HUES64 (cell line): ENCODE data around the gene AOC2.
"Not testable (repeated sequence)": the region's sequence is repeated elsewhere in the genome, so short reads cannot be mapped to it uniquely, and the experiment has no call there.

Source experiments
- H3K27ac ChIP-seq: 2 replicates; pipeline ENCODE4 v1.7.0; 2013; ENCODE audit warnings: low read depth, low read length, inconsistent platforms
- H3K27me3 ChIP-seq: 2 replicates; pipeline ENCODE4 v1.6.1; 2013; ENCODE audit warnings: mild to moderate bottlenecking, low read length; ENCODE audit not compliant: insufficient read depth
- H3K36me3 ChIP-seq: 2 replicates; pipeline ENCODE4 v1.6.1; 2013; ENCODE audit warnings: mild to moderate bottlenecking, low read length; ENCODE audit not compliant: insufficient read depth
- H3K4me1 ChIP-seq: 2 replicates; pipeline ENCODE4 v1.6.1; 2013; ENCODE audit warnings: mild to moderate bottlenecking, low read length, moderate library complexity; ENCODE audit not compliant: insufficient read depth
- H3K4me3 ChIP-seq: 2 replicates; pipeline ENCODE4 v1.5.1; 2013; ENCODE audit warnings: mild to moderate bottlenecking, low read length, moderate library complexity
- H3K9ac ChIP-seq: 2 replicates; pipeline ENCODE4 v1.6.1; 2013; ENCODE audit warnings: mild to moderate bottlenecking, low read depth, low read length
- H3K9me3 ChIP-seq: 2 replicates; pipeline ENCODE4 v1.6.1; 2013; ENCODE audit warnings: low read depth, low read length; ENCODE audit not compliant: insufficient read depth
- WGBS: fragments of 150-250, 120-280 bp; methylation state at CpG from one replicate; pipeline ENCODE4 v1.1.7; 2013; ENCODE audit warnings: missing lambda C conversion rate; 5-methylcytosine and 5-hydroxymethylcytosine counted together

The AOC2 gene

DNA sequence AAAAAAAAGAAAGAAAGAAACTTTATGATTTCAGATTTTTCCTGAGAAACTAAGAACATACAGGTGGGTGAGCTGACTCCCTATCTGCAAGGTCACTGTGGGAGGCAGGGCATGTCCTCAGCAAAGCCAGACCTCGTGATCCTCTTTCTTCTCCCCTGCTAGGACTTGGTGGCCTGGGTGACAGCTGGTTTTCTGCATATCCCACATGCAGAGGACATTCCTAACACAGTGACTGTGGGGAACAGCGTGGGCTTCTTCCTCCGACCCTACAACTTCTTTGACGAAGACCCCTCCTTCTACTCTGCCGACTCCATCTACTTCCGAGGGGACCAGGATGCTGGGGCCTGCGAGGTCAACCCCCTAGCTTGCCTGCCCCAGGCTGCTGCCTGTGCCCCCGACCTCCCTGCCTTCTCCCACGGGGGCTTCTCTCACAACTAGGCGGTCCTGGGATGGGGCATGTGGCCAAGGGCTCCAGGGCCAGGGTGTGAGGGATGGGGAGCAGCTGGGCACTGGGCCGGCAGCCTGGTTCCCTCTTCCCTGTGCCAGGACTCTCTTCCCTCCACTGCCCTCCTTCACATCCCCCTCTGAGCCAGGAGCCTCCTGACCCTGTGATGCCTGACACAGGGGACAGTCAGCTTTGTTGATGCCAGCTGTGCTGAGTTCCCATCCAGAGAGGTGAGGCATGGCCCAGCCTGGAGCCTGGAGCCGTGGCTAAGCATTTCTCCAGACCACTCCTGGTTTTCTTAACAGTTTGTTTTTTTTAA lies 29.7 kb downstream of the AOC2 start:
- not testable (repeated sequence) for H3K36me3 ChIP-seq, H3K9me3 ChIP-seq, H3K9ac ChIP-seq, H3K27ac ChIP-seq, H3K4me3 ChIP-seq, H3K4me1 ChIP-seq
- peaks cover 16% of the 10 kb centered on the region for H3K27me3 ChIP-seq
- 82% methylated on average over 5 of the region's 12 CpGs for WGBS

DNA sequence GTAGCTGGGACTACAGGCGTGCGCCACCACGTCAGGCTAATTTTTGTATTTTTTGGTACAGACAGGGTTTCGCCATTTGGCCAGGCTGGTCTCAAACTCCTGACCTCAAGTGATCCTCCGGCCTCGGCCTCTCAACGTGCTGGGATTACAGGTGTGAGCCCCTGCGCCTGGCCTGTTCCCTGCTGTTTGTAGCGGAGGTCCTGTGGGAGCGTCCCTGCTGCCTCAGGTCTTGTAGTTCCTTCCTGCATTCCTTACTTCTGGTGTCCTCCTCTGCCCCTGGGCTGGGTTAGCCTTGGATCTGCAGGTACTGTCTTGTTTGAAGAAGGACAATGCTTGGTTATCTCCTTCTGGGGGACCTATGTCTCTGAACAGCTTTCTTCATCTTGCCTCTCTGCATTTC lies 32.7 kb downstream of the AOC2 start:
- WGBS = 94% methylated on average over 10 of the region's 10 CpGs
- no peak overlapping the region for H3K27ac ChIP-seq
- no peak overlapping the region for H3K9ac ChIP-seq
- H3K4me3 ChIP-seq = no peak overlapping the region
- H3K27me3 ChIP-seq = peaks cover 16% of the 10 kb centered on the region
- H3K9me3 ChIP-seq = no peaks in the 10 kb centered on the region
- H3K36me3 ChIP-seq = no peaks in the 10 kb centered on the region
- peaks cover 4% of the 10 kb centered on the region; the same call in 1 of the 2 replicates for H3K4me1 ChIP-seq

DNA sequence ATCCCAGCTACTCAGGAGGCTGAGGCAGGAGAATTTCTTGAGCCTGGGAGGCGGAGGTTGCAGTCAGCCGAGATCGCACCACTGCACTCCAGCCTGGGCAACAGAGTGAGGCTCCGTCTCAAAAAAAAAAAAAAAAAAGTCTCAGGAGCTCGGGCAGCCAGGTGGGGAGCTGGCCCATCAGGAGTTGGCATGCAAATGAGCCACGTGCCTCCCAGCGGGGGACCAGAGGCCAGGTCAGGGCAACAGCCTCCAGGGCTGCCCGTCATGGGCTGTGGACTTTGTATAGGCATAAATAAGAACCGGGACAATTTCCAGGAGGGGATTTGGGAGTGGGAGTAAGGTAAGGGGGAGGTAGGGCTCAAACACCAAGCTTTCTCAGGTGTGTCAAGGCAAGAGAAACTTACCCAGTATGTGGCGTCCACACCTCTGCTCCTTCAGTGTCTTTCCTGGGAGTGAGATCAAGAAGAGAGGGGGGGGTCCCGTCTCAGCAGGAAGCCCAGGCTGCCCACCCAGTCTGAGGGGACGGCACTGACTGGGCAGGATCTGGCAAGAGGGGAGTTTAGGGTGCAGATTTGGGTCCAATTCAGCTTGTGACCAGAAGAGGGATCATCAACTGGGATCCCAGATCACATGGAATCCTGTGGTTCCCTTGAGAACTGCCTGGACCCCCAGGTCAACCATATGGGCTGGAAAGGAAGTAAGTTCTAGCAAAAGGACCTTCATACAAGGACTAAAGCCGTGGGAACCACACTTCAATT lies 33.9 kb downstream of the AOC2 start:
- Histone ChIP-seq H3K27me3 (peaks cover 16% of the 10 kb centered on the region), H3K27ac (no peak overlapping the region), H3K9me3 (no peaks in the 10 kb centered on the region), H3K4me1 (peaks cover 4% of the 10 kb centered on the region; the same call in 1 of the 2 replicates), H3K9ac (no peak overlapping the region), H3K36me3 (no peaks in the 10 kb centered on the region), H3K4me3 (no peak overlapping the region)
- 31% methylated on average over 13 of the region's 13 CpGs for WGBS

DNA sequence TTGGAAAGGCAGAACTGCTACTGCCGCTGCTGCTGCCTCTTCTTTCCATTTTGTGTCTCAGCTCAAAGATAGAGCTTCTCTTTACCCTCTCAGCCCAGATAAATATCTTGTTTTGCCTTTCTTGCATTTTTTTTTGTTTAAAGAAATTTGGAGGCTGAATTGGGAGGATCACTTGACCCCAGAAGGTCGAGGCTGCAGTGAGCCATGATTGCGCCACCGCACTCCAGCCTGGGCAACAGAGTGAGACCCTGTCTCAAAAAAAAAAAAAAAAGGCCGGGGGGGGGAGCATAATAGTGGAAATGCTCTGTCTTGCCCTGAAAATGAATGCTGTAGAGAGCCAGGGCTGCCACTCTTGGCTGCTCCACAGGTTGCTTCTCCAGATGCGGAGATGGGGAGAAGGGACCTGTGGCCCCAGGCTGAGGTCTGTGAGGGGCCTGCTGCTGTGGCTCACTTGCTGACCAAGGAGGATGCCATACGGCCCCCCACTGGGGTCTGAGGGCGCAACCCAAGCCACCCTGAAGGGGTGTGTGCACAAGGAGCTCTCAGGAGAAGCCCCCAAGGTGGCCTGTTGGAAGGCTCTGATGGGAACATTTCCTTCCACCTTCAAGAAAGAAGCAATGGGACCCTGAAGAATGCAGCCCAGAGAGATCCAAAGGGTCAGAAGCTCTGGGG lies 34.7 kb downstream of the AOC2 start:
- Histone ChIP-seq H3K4me1 (peaks cover 6% of the 10 kb centered on the region), H3K9ac (no peak overlapping the region), H3K9me3 (no peaks in the 10 kb centered on the region), H3K27me3 (peaks cover 16% of the 10 kb centered on the region), H3K4me3 (no peak overlapping the region), H3K27ac (no peak overlapping the region), H3K36me3 (no peaks in the 10 kb centered on the region)
- WGBS = 92% methylated on average over 8 of the region's 8 CpGs

DNA sequence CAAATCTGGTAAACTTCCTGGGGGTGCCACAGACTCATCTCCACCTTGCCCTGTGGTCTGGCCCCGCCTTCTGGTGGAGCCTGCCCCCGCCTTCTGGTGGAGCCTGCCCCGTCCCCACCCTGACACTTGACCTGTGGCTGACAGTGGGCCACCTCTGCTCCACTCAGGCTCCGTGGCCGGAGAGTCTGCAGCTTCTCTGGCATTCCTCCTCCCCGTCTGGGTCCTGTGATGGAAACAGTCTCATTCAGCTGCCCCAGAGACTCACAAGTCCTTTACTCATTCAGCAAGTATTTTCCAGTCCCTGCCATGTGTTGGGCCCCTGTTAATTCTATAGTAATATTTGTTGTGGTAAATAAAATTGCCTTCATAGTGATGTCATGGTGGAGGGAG lies 35.2 kb downstream of the AOC2 start:
- Histone ChIP-seq H3K9ac (no peak overlapping the region), H3K36me3 (no peaks in the 10 kb centered on the region), H3K9me3 (no peaks in the 10 kb centered on the region), H3K27me3 (peaks cover 16% of the 10 kb centered on the region), H3K27ac (no peak overlapping the region), H3K4me3 (no peak overlapping the region), H3K4me1 (peaks cover 6% of the 10 kb centered on the region)
- whole genome bisulfite sequencing = 75% methylated on average over 6 of the region's 6 CpGs

DNA sequence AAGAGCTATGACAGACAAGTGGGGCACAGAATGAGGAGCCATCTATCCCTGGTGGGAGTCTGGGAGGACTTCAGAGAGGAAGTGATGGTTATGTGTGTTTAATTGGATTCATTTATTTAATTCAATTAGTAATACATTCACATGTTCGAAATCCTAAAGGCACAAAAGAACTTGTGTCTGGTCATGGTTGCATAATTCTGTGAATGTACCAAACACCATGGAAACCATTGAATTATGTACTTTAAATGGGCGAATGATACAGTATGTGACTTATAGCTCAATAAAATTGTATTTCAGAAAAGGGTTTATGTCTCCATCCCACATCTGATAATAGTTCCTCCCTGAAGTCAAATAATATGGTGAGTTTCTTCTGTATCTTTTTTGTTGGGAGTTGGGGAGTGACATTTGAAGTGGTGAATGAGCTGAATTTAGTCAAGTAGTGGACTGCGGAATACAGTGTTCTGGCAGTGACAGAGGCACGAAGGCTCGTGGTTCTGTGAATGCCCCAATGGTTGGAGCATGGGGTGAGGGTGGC lies 36.5 kb downstream of the AOC2 start:
- no peak overlapping the region for H3K27ac ChIP-seq
- H3K27me3 ChIP-seq = peaks cover 16% of the 10 kb centered on the region
- 89% methylated on average over 5 of the region's 5 CpGs for WGBS
- peaks cover 6% of the 10 kb centered on the region for H3K4me1 ChIP-seq
- no peaks in the 10 kb centered on the region for H3K36me3 ChIP-seq
- no peak overlapping the region for H3K4me3 ChIP-seq
- H3K9me3 ChIP-seq = no peaks in the 10 kb centered on the region
- H3K9ac ChIP-seq = no peak overlapping the region

DNA sequence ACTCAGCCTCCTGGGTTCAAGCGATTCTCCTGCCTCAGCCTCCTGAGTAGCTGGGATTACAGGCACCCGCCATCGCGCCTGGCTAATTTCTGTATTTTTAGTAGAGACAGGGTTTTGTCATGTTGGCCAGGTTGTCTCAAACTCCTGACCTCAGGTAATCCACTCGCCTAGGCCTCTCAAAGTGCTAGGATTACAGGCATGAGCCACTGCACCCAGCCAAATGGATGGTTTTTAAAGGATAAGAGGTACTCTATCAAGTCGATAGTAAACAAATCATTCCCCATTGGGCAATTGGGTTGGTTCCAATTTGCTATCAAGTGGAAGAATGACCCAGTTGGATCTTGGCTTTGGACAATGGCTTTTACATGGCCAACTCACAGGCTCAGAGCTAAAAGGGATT lies 37.3 kb downstream of the AOC2 start:
- H3K27me3 ChIP-seq = peaks cover 16% of the 10 kb centered on the region
- not testable (repeated sequence) for H3K9me3 ChIP-seq
- WGBS = 95% methylated on average over 6 of the region's 6 CpGs

DNA sequence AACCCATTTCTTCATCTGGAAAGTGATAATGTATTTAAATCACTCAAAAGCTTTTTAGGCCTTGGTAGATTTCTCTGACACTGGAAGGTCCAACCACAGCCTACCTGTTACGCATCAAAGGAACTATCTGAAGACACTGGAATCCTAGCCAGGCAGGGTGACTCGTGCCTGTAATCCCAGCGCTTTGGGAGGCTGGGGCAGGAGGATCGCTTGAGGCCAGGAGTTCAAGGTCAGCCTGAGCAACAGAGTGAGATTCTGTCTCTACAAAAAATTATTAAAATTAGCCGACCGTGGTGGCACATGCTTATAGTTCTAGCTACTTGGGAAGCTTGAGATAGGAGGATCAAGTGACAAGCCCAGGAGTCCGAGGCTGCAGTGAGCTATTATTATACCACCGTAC lies 37.8 kb downstream of the AOC2 start:
- Histone ChIP-seq H3K4me1 (peaks cover 6% of the 10 kb centered on the region), H3K27ac (no peak overlapping the region), H3K9ac (no peak overlapping the region), H3K36me3 (no peaks in the 10 kb centered on the region), H3K9me3 (no peaks in the 10 kb centered on the region), H3K4me3 (no peak overlapping the region), H3K27me3 (peaks cover 15% of the 10 kb centered on the region)
- 93% methylated on average over 8 of the region's 8 CpGs for WGBS

More for the DNA sequence above, 37.3 kb downstream of the AOC2 start:
- H3K4me1 ChIP-seq, H3K27ac ChIP-seq, H3K9ac ChIP-seq, H3K4me3 ChIP-seq, H3K36me3 ChIP-seq: not testable (repeated sequence)

DNA sequence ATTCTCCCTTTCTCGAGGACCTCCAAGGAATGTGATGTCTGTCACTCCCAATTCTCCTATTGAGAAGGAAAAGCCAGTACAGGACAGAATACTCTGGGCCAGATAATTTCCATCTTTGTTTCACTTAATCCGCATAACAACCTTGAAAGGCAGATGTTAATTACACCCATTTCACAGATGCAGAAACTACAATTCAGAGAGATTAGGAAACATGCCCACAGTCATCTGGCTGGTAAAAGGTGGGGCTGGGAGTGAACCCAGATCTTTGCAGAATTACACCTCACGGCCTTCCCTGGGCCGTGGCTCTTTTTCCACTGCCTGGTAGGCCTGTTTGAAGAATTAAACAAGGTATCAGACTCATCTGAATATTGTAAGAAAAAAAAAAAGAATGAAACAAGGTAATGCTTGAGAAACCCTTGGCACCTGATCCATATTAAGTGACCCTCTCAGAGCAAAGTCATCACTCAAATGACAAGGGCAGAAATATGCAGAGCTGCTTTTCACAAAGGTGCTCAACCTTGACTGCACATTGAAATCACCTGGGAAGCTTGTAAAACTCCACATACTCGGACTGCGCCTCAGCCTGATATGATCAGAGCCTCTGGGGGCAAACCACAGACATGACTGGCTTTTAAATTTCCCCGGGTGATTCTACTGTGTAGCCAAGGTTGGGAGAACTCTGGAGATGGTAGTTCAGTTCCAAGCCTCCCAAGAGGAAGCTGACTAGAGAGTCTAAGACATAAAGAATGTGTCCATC lies 39.6 kb downstream of the AOC2 start:
- Histone ChIP-seq H3K27ac (no peak overlapping the region), H3K36me3 (no peaks in the 10 kb centered on the region), H3K9me3 (no peaks in the 10 kb centered on the region), H3K9ac (no peak overlapping the region), H3K4me3 (no peak overlapping the region), H3K4me1 (peaks cover 2% of the 10 kb centered on the region; the same call in 1 of the 2 replicates), H3K27me3 (peaks cover under 1% of the 10 kb centered on the region; the same call in 1 of the 2 replicates)
- WGBS = 86% methylated on average over 7 of the region's 7 CpGs

DNA sequence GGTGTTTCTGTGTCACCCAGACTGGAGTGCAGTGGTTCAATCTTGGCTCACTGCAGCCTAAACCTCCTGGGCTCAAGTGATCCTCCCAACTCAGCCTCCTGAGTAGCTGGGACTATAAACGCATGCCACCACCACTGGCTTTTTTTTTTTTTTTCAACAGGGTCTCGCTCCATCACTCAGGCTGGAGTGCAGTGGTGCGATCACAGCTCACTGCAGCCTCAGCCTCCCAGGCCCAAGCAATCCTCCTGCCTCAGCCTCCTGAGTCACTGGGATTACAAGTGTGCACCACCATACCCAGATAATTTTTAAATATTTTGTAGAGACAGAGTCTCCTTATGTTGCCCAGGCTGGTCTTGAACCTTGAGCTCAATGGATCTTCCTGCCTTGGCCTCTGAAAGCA lies 41.4 kb downstream of the AOC2 start:
- not testable (repeated sequence) for H3K9ac ChIP-seq, H3K36me3 ChIP-seq, H3K4me1 ChIP-seq, H3K27me3 ChIP-seq, H3K4me3 ChIP-seq, H3K27ac ChIP-seq, H3K9me3 ChIP-seq
- 98% methylated on average over 3 of the region's 3 CpGs for WGBS
